ENCODE results near the gene MED29. TPM values are rescaled to one million over a fixed set of nuclear protein-coding genes. Genes with fewer than 3 reads are reported as not detected.

Gene MED29
- total and polyA plus RNA-seq, 2 of the 13 experiments (the other 11 are each of a cell fraction or from before 2014, with no cell fraction given), result 14.0 to 19.7 TPM

GRCh38 chr19:39409208-39410016 lies 18.2 kb downstream of the MED29 start (continued):
- TF ChIP-seq, protein P1, sequence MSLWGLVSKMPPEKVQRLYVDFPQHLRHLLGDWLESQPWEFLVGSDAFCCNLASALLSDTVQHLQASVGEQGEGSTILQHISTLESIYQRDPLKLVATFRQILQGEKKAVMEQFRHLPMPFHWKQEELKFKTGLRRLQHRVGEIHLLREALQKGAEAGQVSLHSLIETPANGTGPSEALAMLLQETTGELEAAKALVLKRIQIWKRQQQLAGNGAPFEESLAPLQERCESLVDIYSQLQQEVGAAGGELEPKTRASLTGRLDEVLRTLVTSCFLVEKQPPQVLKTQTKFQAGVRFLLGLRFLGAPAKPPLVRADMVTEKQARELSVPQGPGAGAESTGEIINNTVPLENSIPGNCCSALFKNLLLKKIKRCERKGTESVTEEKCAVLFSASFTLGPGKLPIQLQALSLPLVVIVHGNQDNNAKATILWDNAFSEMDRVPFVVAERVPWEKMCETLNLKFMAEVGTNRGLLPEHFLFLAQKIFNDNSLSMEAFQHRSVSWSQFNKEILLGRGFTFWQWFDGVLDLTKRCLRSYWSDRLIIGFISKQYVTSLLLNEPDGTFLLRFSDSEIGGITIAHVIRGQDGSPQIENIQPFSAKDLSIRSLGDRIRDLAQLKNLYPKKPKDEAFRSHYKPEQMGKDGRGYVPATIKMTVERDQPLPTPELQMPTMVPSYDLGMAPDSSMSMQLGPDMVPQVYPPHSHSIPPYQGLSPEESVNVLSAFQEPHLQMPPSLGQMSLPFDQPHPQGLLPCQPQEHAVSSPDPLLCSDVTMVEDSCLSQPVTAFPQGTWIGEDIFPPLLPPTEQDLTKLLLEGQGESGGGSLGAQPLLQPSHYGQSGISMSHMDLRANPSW (CRISPR knock-in tag; IDR thresholded peaks at IDR 0.05; ENCODE audit: borderline replicate concordance), result peak; percentile 59; the same call in 1 of the 2 replicates
- no peak for TF ChIP-seq MED13 (CRISPR knock-in tag; IDR thresholded peaks at IDR 0.05)
- 0 out of 2 replicates have a peak, but pooled peaks have one; percentile 34 for TF ChIP-seq ZNF350 (CRISPR knock-in tag; IDR thresholded peaks at IDR 0.05; ENCODE audit: borderline replicate concordance, low read depth)
- TF ChIP-seq TOE1 (CRISPR knock-in tag; IDR thresholded peaks at IDR 0.05), result no peak
- TF ChIP-seq ZFP62 (CRISPR knock-in tag; IDR thresholded peaks at IDR 0.05), result no peak
- 0 out of 2 replicates have a peak, but pooled peaks have one; percentile 19 for TF ChIP-seq PHF8 (CRISPR knock-in tag; IDR thresholded peaks at IDR 0.05)
- no peak for TF ChIP-seq FUBP1 (CRISPR knock-in tag; IDR thresholded peaks at IDR 0.05; ENCODE audit: borderline replicate concordance)
- no peak for TF ChIP-seq TBX3 (IDR thresholded peaks at IDR 0.05; ENCODE audit: borderline replicate concordance)
- TF ChIP-seq RXRB (CRISPR knock-in tag; IDR thresholded peaks at IDR 0.05; ENCODE audit: borderline replicate concordance), result peak; percentile 50; the same call in 1 of the 2 replicates
- TF ChIP-seq ZFP1 (CRISPR knock-in tag; IDR thresholded peaks at IDR 0.05), result no peak
- TF ChIP-seq MXI1 (IDR thresholded peaks at IDR 0.05; ENCODE audit: borderline replicate concordance, low read depth, low read length), result 0 out of 3 replicates have a peak, but pooled peaks have one; percentile 37
- no peak for TF ChIP-seq ATAD3A (CRISPR knock-in tag; IDR thresholded peaks at IDR 0.05)
- TF ChIP-seq MYNN (CRISPR knock-in tag; IDR thresholded peaks at IDR 0.05; ENCODE audit: low read depth), result no peak
- TF ChIP-seq SETDB1 (CRISPR knock-in tag; IDR thresholded peaks at IDR 0.05; ENCODE audit: borderline replicate concordance), result no peak
- TF ChIP-seq CREB1 (IDR thresholded peaks at IDR 0.05), result peak; percentile 98
- TF ChIP-seq CREB1 (CRISPR knock-in tag; IDR thresholded peaks at IDR 0.05), result peak; percentile 92
- no peak for TF ChIP-seq RFXAP (CRISPR knock-in tag; IDR thresholded peaks at IDR 0.05; ENCODE audit: borderline replicate concordance)
- TF ChIP-seq SP1 (IDR thresholded peaks at IDR 0.05), result no peak
- TF ChIP-seq SP1 (CRISPR knock-in tag; IDR thresholded peaks at IDR 0.05), result no peak
- 0 out of 2 replicates have a peak, but pooled peaks have one; percentile 21 for TF ChIP-seq PHF20 (CRISPR knock-in tag; IDR thresholded peaks at IDR 0.05)
- TF ChIP-seq ZNF891 (CRISPR knock-in tag; IDR thresholded peaks at IDR 0.05), result 0 out of 2 replicates have a peak, but pooled peaks have one; percentile 19
- no peak for TF ChIP-seq MAF1 (CRISPR knock-in tag; IDR thresholded peaks at IDR 0.05; ENCODE audit: borderline replicate concordance)
- TF ChIP-seq ZNF770 (CRISPR knock-in tag; IDR thresholded peaks at IDR 0.05), result 0 out of 2 replicates have a peak, but pooled peaks have one; percentile 48

Measured in HepG2 (cell line).